Measurements from ENCODE around the gene PHF20. TPM values are rescaled to one million over a fixed set of nuclear protein-coding genes. Genes with fewer than 3 reads are reported as not detected.
A peak's percentile ranks its signal among the peaks of the same experiment; 100 is the strongest.

Gene PHF20
- total and polyA plus RNA-seq, 2 of the 13 experiments (the other 11 are each of a cell fraction or from before 2014, with no cell fraction given), result 22.8 to 34.1 TPM

DNA sequence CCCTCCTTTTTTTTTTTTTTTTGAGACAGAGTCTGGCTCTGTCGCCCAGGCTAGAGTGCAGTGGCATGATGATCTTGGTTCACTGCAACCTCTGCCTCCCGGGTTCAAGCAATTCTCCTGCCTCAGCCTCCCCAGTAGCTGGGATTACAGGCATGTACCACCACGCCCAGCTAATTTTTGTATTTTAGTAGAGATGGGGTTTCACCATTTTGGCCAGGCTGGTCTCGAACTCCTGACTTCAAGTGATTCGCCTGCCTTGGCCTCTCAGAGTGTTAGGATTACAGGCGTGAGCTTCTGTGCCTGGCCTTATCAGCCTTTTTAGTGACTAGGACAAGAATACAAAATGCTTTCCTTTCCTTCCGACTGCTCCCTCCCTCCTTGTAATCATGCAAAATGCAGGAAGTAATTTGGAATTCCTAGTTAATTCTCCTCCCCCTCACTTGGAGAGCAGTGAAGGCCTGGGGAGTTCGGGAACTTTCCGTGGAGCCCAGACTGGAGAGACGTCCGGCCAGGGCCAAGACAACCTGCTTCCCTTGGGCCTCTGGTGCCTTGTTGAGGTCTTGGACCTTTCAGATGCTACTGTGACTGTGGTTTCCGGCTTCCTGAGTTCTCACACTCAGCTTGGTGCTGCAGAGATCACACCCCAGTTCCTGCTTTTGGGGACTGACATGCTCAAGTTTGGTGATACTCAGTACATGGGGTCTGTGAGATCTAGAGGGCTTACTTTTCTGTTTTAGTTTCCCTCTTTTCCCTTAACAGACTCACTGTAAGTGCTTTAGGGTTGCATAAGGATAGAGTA is 3.9 kb upstream of the PHF20 start:
- H3K27me3 ChIP-seq (ENCODE audit: control insufficient read depth in 1 of 2, insufficient read depth in 2 of 2, low read length in 2 of 2), result no peaks in the 10 kb centered on the region; a peak in 1 of 5 replicates
- H3K4me2 ChIP-seq (ENCODE audit: low read depth, low read length), result peak overlapping the region; percentile 30
- H3K4me3 ChIP-seq (replicated peaks in 1 of 3; ENCODE audit: insufficient read depth in 1 of 3, low read depth in 2 of 3, low read length in 3 of 3), result peak overlapping the region in 1 of 3 experiments; percentile 40; a peak in 1 of 6 replicates
- ChIA-PET CTCF (ENCODE audit: low intra/inter-chr PET ratio, low total read pairs) (no interaction called here), POLR2A (interaction anchor here (0.7 to 16.6 kb wide), 5 partner anchors 20 to 110 kb away, joined by 3 to 461 read pairs (median 4); partner anchors contain the start of genes NFS1, RBM39 and ROMO1)
- H3K36me3 ChIP-seq (replicated peaks in 1 of 2; ENCODE audit: control insufficient read depth in 1 of 2, insufficient read depth in 2 of 2, low read length in 2 of 2), result no peaks in the 10 kb centered on the region
- no peak for FAIRE-seq
- H4K20me1 ChIP-seq (ENCODE audit: insufficient read depth, low read length), result no peaks in the 10 kb centered on the region
- H3K9ac ChIP-seq (ENCODE audit: insufficient read depth, low read depth, low read length), result peak overlapping the region; percentile 23; the same call in 1 of the 2 replicates
- 60% methylated on average over 12 of the region's 12 CpGs for WGBS (ENCODE audit: low lambda C conversion rate)
- no peak for ATAC-seq
- H3K79me2 ChIP-seq (ENCODE audit: insufficient read depth, low read length), result peaks cover 7% of the 10 kb centered on the region
- DNase-seq (ENCODE audit: low spot score), result no peak
- in situ Hi-C loops (cut with HindIII; ENCODE audit: extremely low pct_ligation_motif_present, low pct_unique_long_range_greater_than_20kb), result no loop called here
- peak overlapping the region; percentile 79 for H2AFZ ChIP-seq (ENCODE audit: low read length)
- H3K4me1 ChIP-seq (ENCODE audit: insufficient read depth, low read length), result peaks cover 49% of the 10 kb centered on the region
- intact Hi-C loops (cut with micrococcal nuclease; ENCODE audit: unreplicated experiment), result loop anchor here (2.0 kb wide), 1 partner anchor 13 kb away; no protein-coding TSS in a partner anchor
- H3K27ac ChIP-seq (ENCODE audit: extremely low read length, insufficient read depth, low read length), result no peak overlapping the region
- BruUV-seq (replicated peaks), result no TSS peak
- H3K9me3 ChIP-seq (ENCODE audit: low read length), result no peaks in the 10 kb centered on the region
- TF ChIP-seq ZNF841 (CRISPR knock-in tag; IDR thresholded peaks at IDR 0.05; ENCODE audit: borderline replicate concordance), result no peak
- TF ChIP-seq CHCHD3 (CRISPR knock-in tag; IDR thresholded peaks at IDR 0.05), result no peak
- TF ChIP-seq, protein P1, sequence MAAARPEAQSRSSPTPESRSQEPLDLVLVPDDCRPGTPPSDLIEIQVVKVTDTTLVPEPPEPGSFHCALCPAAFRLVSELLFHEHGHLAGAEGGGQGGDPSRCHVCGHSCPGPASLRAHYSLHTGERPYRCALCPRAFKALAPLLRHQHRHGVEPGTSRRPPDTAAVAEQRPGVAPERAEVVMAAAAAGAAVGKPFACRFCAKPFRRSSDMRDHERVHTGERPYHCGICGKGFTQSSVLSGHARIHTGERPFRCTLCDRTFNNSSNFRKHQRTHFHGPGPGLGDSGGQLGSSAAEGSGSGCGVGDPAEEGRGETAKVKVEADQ (CRISPR knock-in tag; IDR thresholded peaks at IDR 0.05; ENCODE audit: borderline replicate concordance), result peak; percentile 27; the same call in 1 of the 2 replicates
- TF ChIP-seq ZNF326 (CRISPR knock-in tag; IDR thresholded peaks at IDR 0.05; ENCODE audit: borderline replicate concordance), result no peak
- no peak for TF ChIP-seq SMAD1 (CRISPR knock-in tag; IDR thresholded peaks at IDR 0.05; ENCODE audit: borderline replicate concordance, low read depth)
- no peak for TF ChIP-seq CHD2 (IDR thresholded peaks at IDR 0.05; ENCODE audit: low read depth, low read length)
- TF ChIP-seq SNAI1 (CRISPR knock-in tag; IDR thresholded peaks at IDR 0.05; ENCODE audit: borderline replicate concordance), result no peak
- peak; percentile 12 for TF ChIP-seq TEAD3 (CRISPR knock-in tag; optimal IDR thresholded peaks at IDR 0.05; ENCODE audit: borderline replicate concordance)
- TF ChIP-seq KDM6A (CRISPR knock-in tag; IDR thresholded peaks at IDR 0.05; ENCODE audit: low read depth), result no peak
- TF ChIP-seq ZNF24 (IDR thresholded peaks at IDR 0.05), result no peak
- no peak for TF ChIP-seq ZNF207 (IDR thresholded peaks at IDR 0.05; ENCODE audit: borderline replicate concordance)
- TF ChIP-seq ZNF296 (CRISPR knock-in tag; conservative IDR thresholded peaks at IDR 0.05), result 0 out of 2 replicates have a peak, but pooled peaks have one; percentile 33
- TF ChIP-seq ZNF253 (CRISPR knock-in tag; IDR thresholded peaks at IDR 0.05; ENCODE audit: borderline replicate concordance), result no peak
- no peak for TF ChIP-seq ZNF530 (CRISPR knock-in tag; IDR thresholded peaks at IDR 0.05; ENCODE audit: low read depth)
- TF ChIP-seq, protein P2, sequence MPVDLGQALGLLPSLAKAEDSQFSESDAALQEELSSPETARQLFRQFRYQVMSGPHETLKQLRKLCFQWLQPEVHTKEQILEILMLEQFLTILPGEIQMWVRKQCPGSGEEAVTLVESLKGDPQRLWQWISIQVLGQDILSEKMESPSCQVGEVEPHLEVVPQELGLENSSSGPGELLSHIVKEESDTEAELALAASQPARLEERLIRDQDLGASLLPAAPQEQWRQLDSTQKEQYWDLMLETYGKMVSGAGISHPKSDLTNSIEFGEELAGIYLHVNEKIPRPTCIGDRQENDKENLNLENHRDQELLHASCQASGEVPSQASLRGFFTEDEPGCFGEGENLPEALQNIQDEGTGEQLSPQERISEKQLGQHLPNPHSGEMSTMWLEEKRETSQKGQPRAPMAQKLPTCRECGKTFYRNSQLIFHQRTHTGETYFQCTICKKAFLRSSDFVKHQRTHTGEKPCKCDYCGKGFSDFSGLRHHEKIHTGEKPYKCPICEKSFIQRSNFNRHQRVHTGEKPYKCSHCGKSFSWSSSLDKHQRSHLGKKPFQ (CRISPR knock-in tag; IDR thresholded peaks at IDR 0.05; ENCODE audit: insufficient replicate concordance), result no peak
- peak; percentile 19; the same call in 1 of the 2 replicates for TF ChIP-seq ZNF891 (CRISPR knock-in tag; IDR thresholded peaks at IDR 0.05)
- peak; percentile 36; the same call in 1 of the 2 replicates for TF ChIP-seq KDM5B (CRISPR knock-in tag; IDR thresholded peaks at IDR 0.05; ENCODE audit: borderline replicate concordance)
- no peak for TF ChIP-seq HNRNPK (IDR thresholded peaks at IDR 0.05; ENCODE audit: low read depth, low read length, poor library complexity, severe bottlenecking)
- TF ChIP-seq SAFB2 (CRISPR knock-in tag; IDR thresholded peaks at IDR 0.05; ENCODE audit: borderline replicate concordance, low read depth), result peak; percentile 52; the same call in 1 of the 2 replicates
- no peak for TF ChIP-seq XBP1 (CRISPR knock-in tag; IDR thresholded peaks at IDR 0.05)
